Measurements from ENCODE around the gene MACROH2A2.

DNA sequence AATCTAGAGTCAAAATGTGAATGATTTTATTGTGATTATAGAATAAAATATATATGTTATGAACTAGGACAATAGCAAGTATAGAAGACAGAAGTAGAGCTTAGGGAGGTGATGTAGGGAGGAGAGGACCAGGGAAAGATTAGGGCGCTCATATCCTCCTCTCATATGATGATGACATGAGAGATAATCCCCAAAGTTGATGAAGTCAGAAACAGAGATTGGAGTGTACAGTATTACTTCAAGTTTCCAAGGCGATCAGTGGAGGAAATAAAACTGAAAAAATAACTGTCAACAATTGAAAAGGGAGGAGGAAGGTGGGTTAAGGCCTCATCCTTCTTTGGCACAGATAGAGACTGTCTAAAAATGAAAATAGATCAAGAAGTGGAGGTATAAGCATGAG, 14.9 kb downstream of the MACROH2A2 start:
- no peak for TF ChIP-seq POLR2AphosphoS5 (IDR thresholded peaks at IDR 0.05; ENCODE audit: low read depth, low read length)
- TF ChIP-seq POLR2A (IDR thresholded peaks at IDR 0.05; ENCODE audit: low read depth, low read length), result no peak
- no peak for TF ChIP-seq TAF1 (IDR thresholded peaks at IDR 0.05; ENCODE audit: low read depth, low read length)
- TF ChIP-seq SPI1 (IDR thresholded peaks at IDR 0.05; ENCODE audit: low read depth, low read length), result no peak

Measured in GM12891 (cell line).